GM10248 (cell line): ENCODE results near the gene MANSC1.

Experiments used
- CTCF ChIA-PET: fragments of 300-600 bp; sonication (Branson Sonifier 250); formaldehyde crosslinking; extraction: SDS; loops from one replicate; lab custom pipeline; 2021; ENCODE audit warnings: antibody characterized with exemption; lab: Yijun Ruan, JAX
- POLR2A ChIA-PET: fragments of 350-650 bp; sonication (Branson Sonifier 250); formaldehyde crosslinking; extraction: SDS; loops from one replicate; lab custom pipeline; 2020; ENCODE audit warnings: antibody characterized with exemption; lab: Yijun Ruan, JAX
- DNase-seq: peaks from one replicate; pipeline ENCODE4 v3.0.0; 2012; ENCODE audit errors: extremely low spot score
- CTCF ChIP-seq: IDR thresholded peaks from 2 replicates; pipeline ENCODE4 v1.5.1; 2012; ENCODE audit warnings: mild to moderate bottlenecking, low read depth; ENCODE audit errors: extremely low read depth, missing control alignments, control extremely low read depth

Gene MANSC1

GRCh38 chr12:12392413-12392812 is 42.4 kb upstream of the MANSC1 start:
- CTCF ChIA-PET: interaction anchor here (2.1 kb wide), 1 partner anchor 345 kb away, joined by 6 read pairs; no protein-coding TSS in a partner anchor
- no peak for DNase-seq
- no peak for TF ChIP-seq CTCF
- POLR2A ChIA-PET: no interaction called here

GRCh38 chr12:12387501-12387900 is 37.5 kb upstream of the MANSC1 start:
- no peak for TF ChIP-seq CTCF
- CTCF ChIA-PET: interaction anchor here (1.6 to 5.1 kb wide), 4 partner anchors 10 to 35 kb away, joined by 3 to 26 read pairs (median 16); no protein-coding TSS in a partner anchor
- no peak for DNase-seq
- POLR2A ChIA-PET: no interaction called here

GRCh38 chr12:12384571-12385340 is 34.7 kb upstream of the MANSC1 start:
- DNase-seq: no peak
- TF ChIP-seq CTCF: no peak
- ChIA-PET POLR2A (no interaction called here), CTCF (interaction anchor here (1.2 to 5.1 kb wide), 7 partner anchors 8 to 352 kb away, joined by 3 to 26 read pairs (median 9); no protein-coding TSS in a partner anchor)

- no peak for DNase-seq
- ChIA-PET CTCF (no interaction called here), POLR2A (no interaction called here)
- TF ChIP-seq CTCF: no peak
These were observed 31.9 kb upstream of the MANSC1 start for GRCh38 chr12:12381982-12382381.

GRCh38 chr12:12380949-12381593 is 31.0 kb upstream of the MANSC1 start:
- DNase-seq: no peak
- ChIA-PET POLR2A (no interaction called here), CTCF (interaction anchor here (4.8 kb wide), 1 partner anchor 274 kb away, joined by 44 read pairs; no protein-coding TSS in a partner anchor)
- TF ChIP-seq CTCF: no peak

GRCh38 chr12:12379831-12380730 is 30.0 kb upstream of the MANSC1 start:
- CTCF ChIA-PET: interaction anchor here (0.8 to 4.8 kb wide), 8 partner anchors 13 to 356 kb away, joined by 3 to 44 read pairs (median 4); partner anchors contain the start of gene DUSP16
- POLR2A ChIA-PET: no interaction called here
- no peak for DNase-seq
- no peak for TF ChIP-seq CTCF
